Trophoblast cell (in vitro differentiated cells and primary cell): Measurements from ENCODE around the gene IL23R.

Source experiments
- DNase-seq, 2 donors: peaks; one replicate each; pipeline ENCODE4 v3.0.0-alpha.2; 2016
- H2AFZ ChIP-seq: 2 replicates; pipeline ENCODE4 v1.6.1; 2013; ENCODE audit warnings: low read length, moderate library complexity, mild to moderate bottlenecking; ENCODE audit not compliant: insufficient read depth, poor library complexity
- H2AK5ac ChIP-seq: 2 replicates; pipeline ENCODE4 v1.6.1; 2013; ENCODE audit warnings: mild to moderate bottlenecking, low read length
- H2BK120ac ChIP-seq: 2 replicates; pipeline ENCODE4 v1.6.1; 2013; ENCODE audit warnings: low read length, mild to moderate bottlenecking, moderate library complexity; ENCODE audit not compliant: insufficient read depth, poor library complexity
- H2BK12ac ChIP-seq: 2 replicates; pipeline ENCODE4 v1.6.1; 2013; ENCODE audit warnings: mild to moderate bottlenecking, low read length, moderate library complexity
- H2BK5ac ChIP-seq: 2 replicates; pipeline ENCODE4 v1.6.1; 2013; ENCODE audit warnings: low read length, low read depth, moderate library complexity, mild to moderate bottlenecking; ENCODE audit not compliant: poor library complexity
- H3K14ac ChIP-seq: 2 replicates; pipeline ENCODE4 v1.6.1; 2013; ENCODE audit warnings: mild to moderate bottlenecking, low read length
- H3K18ac ChIP-seq: 2 replicates; pipeline ENCODE4 v1.6.1; 2013; ENCODE audit warnings: mild to moderate bottlenecking, low read length
- H3K23ac ChIP-seq: 2 replicates; pipeline ENCODE4 v1.6.1; 2013; ENCODE audit warnings: low read length
- H3K27ac ChIP-seq: 2 replicates; pipeline ENCODE4 v1.5.1; 2013; ENCODE audit warnings: low read depth, mild to moderate bottlenecking, inconsistent platforms, low read length, moderate library complexity
- H3K27me3 ChIP-seq: 2 replicates; pipeline ENCODE4 v1.6.1; 2013; ENCODE audit warnings: inconsistent platforms, mild to moderate bottlenecking, low read length, moderate library complexity; ENCODE audit not compliant: insufficient read depth
- H3K36me3 ChIP-seq, 2 experiments: 1 replicate in 1 of 2; 2 replicates in 1 of 2; pipeline ENCODE4 v1.6.1; 2013; ENCODE audit warnings: low read length in 2 of 2, mild to moderate bottlenecking in 2 of 2, moderate library complexity in 1 of 2; ENCODE audit not compliant: insufficient read depth in 2 of 2, control insufficient read depth in 1 of 2
- H3K4ac ChIP-seq: 2 replicates; pipeline ENCODE4 v1.6.1; 2013; ENCODE audit warnings: low read depth, mild to moderate bottlenecking, low read length, moderate library complexity
- H3K4me1 ChIP-seq, 2 experiments: 1 replicate in 1 of 2; 2 replicates in 1 of 2; pipeline ENCODE4 v1.6.1; 2013; ENCODE audit warnings: low read length in 2 of 2, mild to moderate bottlenecking in 2 of 2, moderate library complexity in 1 of 2; ENCODE audit not compliant: insufficient read depth in 2 of 2, control insufficient read depth in 1 of 2
- H3K4me2 ChIP-seq: 2 replicates; pipeline ENCODE4 v1.6.1; 2013; ENCODE audit warnings: inconsistent platforms, mild to moderate bottlenecking, low read length, moderate library complexity
- H3K4me3 ChIP-seq: 2 replicates; pipeline ENCODE4 v1.5.1; 2013; ENCODE audit warnings: mild to moderate bottlenecking, low read depth, low read length, inconsistent platforms
- H3K79me1 ChIP-seq: one replicate; pipeline ENCODE4 v1.6.1; 2013; ENCODE audit warnings: low read length
- H3K79me2 ChIP-seq: 2 replicates; pipeline ENCODE4 v1.6.1; 2013; ENCODE audit warnings: low read length, mild to moderate bottlenecking; ENCODE audit not compliant: control insufficient read depth, insufficient read depth, poor library complexity
- H3K9ac ChIP-seq: 2 replicates; pipeline ENCODE4 v1.6.1; 2013; ENCODE audit warnings: mild to moderate bottlenecking, low read length
- H3K9me3 ChIP-seq: 2 replicates; pipeline ENCODE4 v1.6.1; 2013; ENCODE audit warnings: low read depth, mild to moderate bottlenecking, control low read depth, inconsistent platforms, low read length; ENCODE audit not compliant: insufficient read depth
- H4K12ac ChIP-seq: 2 replicates; pipeline ENCODE4 v1.6.1; 2013; ENCODE audit warnings: low read depth, mild to moderate bottlenecking, low read length, moderate library complexity
- H4K8ac ChIP-seq: 2 replicates; pipeline ENCODE4 v1.6.1; 2013; ENCODE audit warnings: low read depth, mild to moderate bottlenecking, low read length, moderate library complexity
- H4K91ac ChIP-seq: one replicate; pipeline ENCODE4 v1.6.1; 2013; ENCODE audit warnings: low read depth, mild to moderate bottlenecking, low read length, moderate library complexity
- WGBS: extraction: QIAGEN DNeasy Blood & Tissue Kit; methylation state at CpG from one replicate; pipeline ENCODE4 v1.1.7; 2013; ENCODE audit warnings: missing lambda C conversion rate; ENCODE audit not compliant: insufficient read length, insufficient coverage; ENCODE audit errors: extremely low coverage; 5-methylcytosine and 5-hydroxymethylcytosine counted together

IL23R gene

DNA sequence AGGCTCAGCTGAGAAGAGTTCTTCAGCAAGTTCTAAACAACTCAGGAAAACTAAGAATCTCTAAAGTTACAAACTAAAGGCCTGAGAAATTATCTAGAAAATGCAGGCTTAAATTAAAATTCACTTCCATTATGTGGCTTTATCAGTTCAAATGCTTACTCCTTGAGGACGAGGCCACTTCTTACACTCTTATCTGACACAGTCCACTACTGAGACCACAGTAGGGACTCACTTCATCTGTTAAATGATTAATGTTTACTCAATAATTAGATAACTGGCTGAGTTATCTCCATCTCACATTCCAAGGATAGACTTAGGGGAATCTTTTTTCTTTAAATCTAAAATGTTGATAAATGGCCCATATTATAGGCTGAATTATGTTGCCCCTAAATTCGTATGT lies 33.1 kb upstream of the IL23R start:
- no peak overlapping the region for H3K4me2 ChIP-seq
- no peak overlapping the region for H3K18ac ChIP-seq
- no peak overlapping the region for H2BK12ac ChIP-seq
- H2BK120ac ChIP-seq = no peak overlapping the region
- no peaks in the 10 kb centered on the region for H3K4me1 ChIP-seq
- no peak overlapping the region for H3K27ac ChIP-seq
- no peak overlapping the region for H4K91ac ChIP-seq
- H3K79me2 ChIP-seq = no peaks in the 10 kb centered on the region
- H3K4me3 ChIP-seq = no peak overlapping the region
- H3K36me3 ChIP-seq = no peaks in the 10 kb centered on the region
- no peak overlapping the region for H3K9ac ChIP-seq
- H2AFZ ChIP-seq = no peak overlapping the region
- H2BK5ac ChIP-seq = no peak overlapping the region
- H4K12ac ChIP-seq = no peak overlapping the region
- no peak for DNase-seq
- H3K23ac ChIP-seq = no peak overlapping the region
- H3K79me1 ChIP-seq = no peaks in the 10 kb centered on the region
- no peak overlapping the region for H4K8ac ChIP-seq
- no peak overlapping the region for H3K4ac ChIP-seq
- H3K14ac ChIP-seq = no peak overlapping the region
- no peak overlapping the region for H2AK5ac ChIP-seq
- no peaks in the 10 kb centered on the region for H3K27me3 ChIP-seq
- WGBS = no CpG with 5 or more reads among the region's 2 CpGs
- no peaks in the 10 kb centered on the region for H3K9me3 ChIP-seq

DNA sequence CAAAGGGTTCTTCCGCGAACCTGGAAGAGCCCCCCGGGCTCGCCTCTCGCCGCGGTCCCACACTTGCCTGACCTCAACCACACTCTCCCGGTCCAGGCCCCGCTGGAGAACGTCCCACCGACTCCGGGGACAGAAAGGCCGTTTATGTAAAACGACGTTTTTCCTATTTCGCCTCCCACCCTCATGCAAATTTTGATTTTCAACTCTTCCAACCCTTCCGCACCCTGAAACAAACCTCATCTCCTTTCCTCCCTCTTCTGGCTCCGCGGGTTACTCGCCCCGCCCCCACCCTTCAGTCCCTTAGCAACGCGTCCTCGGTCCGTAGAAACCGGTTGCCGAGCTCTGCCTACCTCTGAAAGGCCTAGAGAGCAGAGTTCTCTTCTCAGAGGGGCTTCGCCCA lies 31.6 kb upstream of the IL23R start, which contains the start of gene C1orf141:
Gene C1orf141 (minus strand): TSS at position 276 of the 400 bp plus-strand sequence. CDS start 7,730 bp downstream, outside the sequence.
- no CpG with 5 or more reads among the region's 28 CpGs for WGBS
- Histone ChIP-seq H3K27ac (no peak within 1 kb of the TSS), H4K91ac (no peak within 1 kb of the TSS), H3K79me1 (no peaks in the 10 kb centered on the region), H4K12ac (no peak within 1 kb of the TSS), H3K36me3 (no peaks in the 10 kb centered on the region), H3K27me3 (no peaks in the 10 kb centered on the region), H3K4me3 (no peak within 1 kb of the TSS), H2AK5ac (no peak within 1 kb of the TSS), H3K14ac (no peak within 1 kb of the TSS), H3K18ac (no peak within 1 kb of the TSS), H4K8ac (no peak within 1 kb of the TSS), H3K4me2 (peak within 1 kb of the TSS; percentile 64), H2BK120ac (no peak within 1 kb of the TSS), H2AFZ (no peak within 1 kb of the TSS), H3K4ac (no peak within 1 kb of the TSS), H3K9ac (no peak within 1 kb of the TSS), H2BK5ac (no peak within 1 kb of the TSS), H3K4me1 (no peaks in the 10 kb centered on the region), H3K79me2 (no peaks in the 10 kb centered on the region), H2BK12ac (no peak within 1 kb of the TSS), H3K9me3 (no peaks in the 10 kb centered on the region), H3K23ac (no peak within 1 kb of the TSS)
- DNase-seq = no peak

DNA sequence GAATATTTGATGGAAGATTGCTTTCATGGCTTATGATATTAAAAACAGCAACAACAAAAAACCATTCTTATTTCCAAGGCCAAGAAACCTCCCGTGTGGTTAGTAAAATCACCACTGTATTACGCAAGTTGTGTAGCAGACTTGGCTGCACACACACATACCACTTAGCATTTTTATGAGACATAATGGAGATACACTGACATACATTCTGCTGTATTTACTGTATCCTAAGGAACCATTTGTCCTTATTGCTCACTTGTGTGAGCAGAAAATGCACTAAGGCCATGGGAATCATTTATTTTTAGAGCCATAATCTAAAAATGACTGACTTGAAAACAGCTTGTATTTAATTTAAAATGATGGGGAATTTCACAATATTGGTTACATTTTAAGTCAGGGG lies 30.9 kb upstream of the IL23R start:
- no peak overlapping the region for H2AK5ac ChIP-seq
- no peak overlapping the region for H3K9ac ChIP-seq
- H2BK12ac ChIP-seq = no peak overlapping the region
- H3K4me3 ChIP-seq = no peak overlapping the region
- no peak overlapping the region for H3K14ac ChIP-seq
- H4K91ac ChIP-seq = no peak overlapping the region
- WGBS = no CpG with 5 or more reads among the region's 2 CpGs
- no peak overlapping the region for H4K8ac ChIP-seq
- no peak overlapping the region for H2AFZ ChIP-seq
- no peaks in the 10 kb centered on the region for H3K36me3 ChIP-seq
- no peaks in the 10 kb centered on the region for H3K4me1 ChIP-seq
- H3K9me3 ChIP-seq = no peaks in the 10 kb centered on the region
- no peak overlapping the region for H4K12ac ChIP-seq
- H3K4me2 ChIP-seq = no peak overlapping the region
- H3K4ac ChIP-seq = no peak overlapping the region
- DNase-seq = no peak
- H3K27me3 ChIP-seq = no peaks in the 10 kb centered on the region
- no peak overlapping the region for H2BK120ac ChIP-seq
- H3K18ac ChIP-seq = no peak overlapping the region
- no peak overlapping the region for H3K23ac ChIP-seq
- H3K79me2 ChIP-seq = no peaks in the 10 kb centered on the region
- no peak overlapping the region for H3K27ac ChIP-seq
- no peaks in the 10 kb centered on the region for H3K79me1 ChIP-seq
- H2BK5ac ChIP-seq = no peak overlapping the region

DNA sequence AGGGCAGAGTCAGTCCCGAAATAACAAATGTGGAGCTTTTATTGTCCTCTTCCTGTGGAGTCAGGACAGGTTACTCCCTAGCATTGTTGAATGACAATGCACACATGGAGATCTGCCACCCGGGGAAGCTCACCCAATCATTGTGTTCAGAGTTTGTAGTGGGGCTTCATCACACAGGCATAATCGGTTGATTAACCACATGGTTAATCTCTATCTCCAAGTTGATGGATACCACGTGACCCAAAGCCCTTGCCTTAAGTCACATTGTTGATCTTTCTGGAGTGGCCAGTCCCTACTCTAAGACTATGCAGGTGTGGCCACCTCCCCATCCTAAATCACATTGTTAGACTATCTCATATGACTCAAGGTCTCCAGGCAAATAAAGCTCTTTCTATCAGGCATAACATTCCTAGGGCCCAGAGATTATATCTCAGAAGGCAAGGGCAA lies 28.9 kb upstream of the IL23R start:
- H2BK12ac ChIP-seq = no peak overlapping the region
- no peak overlapping the region for H3K18ac ChIP-seq
- no CpG with 5 or more reads among the region's 4 CpGs for WGBS
- no peak overlapping the region for H4K12ac ChIP-seq
- no peaks in the 10 kb centered on the region for H3K4me1 ChIP-seq
- no peak for DNase-seq
- H4K91ac ChIP-seq = no peak overlapping the region
- no peak overlapping the region for H2AK5ac ChIP-seq
- no peaks in the 10 kb centered on the region for H3K79me2 ChIP-seq
- H4K8ac ChIP-seq = no peak overlapping the region
- H3K4me2 ChIP-seq = no peak overlapping the region
- H3K14ac ChIP-seq = no peak overlapping the region
- H3K4me3 ChIP-seq = no peak overlapping the region
- H3K4ac ChIP-seq = no peak overlapping the region
- no peaks in the 10 kb centered on the region for H3K79me1 ChIP-seq
- no peak overlapping the region for H2BK5ac ChIP-seq
- H3K23ac ChIP-seq = no peak overlapping the region
- H2AFZ ChIP-seq = no peak overlapping the region
- no peaks in the 10 kb centered on the region for H3K27me3 ChIP-seq
- H3K36me3 ChIP-seq = no peaks in the 10 kb centered on the region
- H3K27ac ChIP-seq = no peak overlapping the region
- no peak overlapping the region for H3K9ac ChIP-seq
- H2BK120ac ChIP-seq = no peak overlapping the region
- H3K9me3 ChIP-seq = no peaks in the 10 kb centered on the region
